Activated naive CD8-positive, alpha-beta T cell treated with anti-CD3 and anti-CD28 coated beads, Interleukin-2, amount 50 U/mL, for 24 hours (primary cell): ENCODE results near the gene C17orf113.
A peak's percentile ranks its signal among the peaks of the same experiment; 100 is the strongest.
"Not testable (repeated sequence)": the region's sequence is repeated elsewhere in the genome, so short reads cannot be mapped to it uniquely, and the experiment has no call there.

ENCODE experiments used
- ATAC-seq: fragments of 150-1000 bp; cut with Tn5 transposase; one replicate; pipeline ENCODE4 v1.10.0; 2021
- DNase-seq: peaks from one replicate; pipeline ENCODE4 v3.0.0; 2021
- H3K27ac Mint-ChIP-seq: one replicate; pipeline ENCODE4 v1.8.0; 2021; ENCODE audit warnings: mild to moderate bottlenecking, mixed read lengths
- H3K27me3 Mint-ChIP-seq: one replicate; pipeline ENCODE4 v1.8.0; 2021; ENCODE audit warnings: mixed read lengths
- H3K36me3 Mint-ChIP-seq: one replicate; pipeline ENCODE4 v1.8.0; 2021; ENCODE audit warnings: low read depth, mixed read lengths
- H3K4me1 Mint-ChIP-seq: one replicate; pipeline ENCODE4 v1.8.0; 2021; ENCODE audit warnings: mixed read lengths
- H3K4me3 Mint-ChIP-seq: one replicate; pipeline ENCODE4 v1.8.0; 2021; ENCODE audit warnings: mild to moderate bottlenecking, moderate library complexity, mixed read lengths
- H3K9me3 Mint-ChIP-seq: one replicate; pipeline ENCODE4 v1.8.0; 2021; ENCODE audit warnings: mixed read lengths

Gene C17orf113

GRCh38 chr17:42018988-42019387 is 31.4 kb downstream of the C17orf113 start:
- ATAC-seq (no peak), DNase-seq (no peak)
- H3K27me3 Mint-ChIP-seq, result no peaks in the 10 kb centered on the region
- no peak overlapping the region for H3K27ac Mint-ChIP-seq
- H3K9me3 Mint-ChIP-seq, result peaks cover 3% of the 10 kb centered on the region
- peak overlapping the region; percentile 96 for H3K4me3 Mint-ChIP-seq
- H3K4me1 Mint-ChIP-seq, result peaks cover 56% of the 10 kb centered on the region
- H3K36me3 Mint-ChIP-seq, result peaks cover 23% of the 10 kb centered on the region

GRCh38 chr17:42018339-42018738 is 32.1 kb downstream of the C17orf113 start:
- Mint-ChIP-seq H3K27me3 (no peaks in the 10 kb centered on the region), H3K27ac (peak overlapping the region; percentile 99), H3K9me3 (peaks cover 3% of the 10 kb centered on the region), H3K36me3 (peaks cover 25% of the 10 kb centered on the region), H3K4me3 (peak overlapping the region; percentile 96), H3K4me1 (peaks cover 58% of the 10 kb centered on the region)
- DNase-seq (no peak), ATAC-seq (no peak)

- ATAC-seq (peak; percentile 5), DNase-seq (peak; percentile 28)
- Mint-ChIP-seq H3K36me3 (peaks cover 28% of the 10 kb centered on the region), H3K9me3 (peaks cover 3% of the 10 kb centered on the region), H3K27me3 (no peaks in the 10 kb centered on the region), H3K4me1 (peaks cover 61% of the 10 kb centered on the region), H3K27ac (peak overlapping the region; percentile 99), H3K4me3 (peak overlapping the region; percentile 96)
These were observed 32.6 kb downstream of the C17orf113 start for GRCh38 chr17:42017866-42018200.

GRCh38 chr17:42016941-42017865 is 33.2 kb downstream of the C17orf113 start, which contains the start of gene DNAJC7:
TSS of gene DNAJC7 (minus strand) at chr17:42017439. CDS start at chr17:42017416, 23 bp downstream.
- peak; percentile 92 for ATAC-seq
- Mint-ChIP-seq H3K9me3 (peaks cover 3% of the 10 kb centered on the region), H3K36me3 (peaks cover 26% of the 10 kb centered on the region), H3K27ac (peak within 1 kb of the TSS; percentile 99), H3K27me3 (no peaks in the 10 kb centered on the region), H3K4me1 (peaks cover 65% of the 10 kb centered on the region), H3K4me3 (peak within 1 kb of the TSS; percentile 96)
- peak; percentile 91 for DNase-seq

- peaks cover 3% of the 10 kb centered on the region for H3K9me3 Mint-ChIP-seq
- peaks cover 23% of the 10 kb centered on the region for H3K36me3 Mint-ChIP-seq
- peak overlapping the region; percentile 96 for H3K4me3 Mint-ChIP-seq
- DNase-seq (no peak), ATAC-seq (no peak)
- H3K27me3 Mint-ChIP-seq, result no peaks in the 10 kb centered on the region
- peaks cover 71% of the 10 kb centered on the region for H3K4me1 Mint-ChIP-seq
- H3K27ac Mint-ChIP-seq, result peak overlapping the region; percentile 99
These were observed 34.0 kb downstream of the C17orf113 start for GRCh38 chr17:42016411-42016831.

- peaks cover 69% of the 10 kb centered on the region for H3K4me1 Mint-ChIP-seq
- not testable (repeated sequence) for ATAC-seq, H3K9me3 Mint-ChIP-seq, H3K27ac Mint-ChIP-seq, DNase-seq, H3K27me3 Mint-ChIP-seq, H3K4me3 Mint-ChIP-seq
- H3K36me3 Mint-ChIP-seq, result peaks cover 27% of the 10 kb centered on the region
These were observed 36.7 kb downstream of the C17orf113 start for GRCh38 chr17:42013740-42014139.

GRCh38 chr17:42012363-42012762 is 38.0 kb downstream of the C17orf113 start:
- H3K4me3 Mint-ChIP-seq, H3K27me3 Mint-ChIP-seq, ATAC-seq, H3K9me3 Mint-ChIP-seq, DNase-seq, H3K27ac Mint-ChIP-seq: not testable (repeated sequence)
- Mint-ChIP-seq H3K36me3 (peaks cover 27% of the 10 kb centered on the region), H3K4me1 (peaks cover 58% of the 10 kb centered on the region)

GRCh38 chr17:42010898-42011516 is 39.4 kb downstream of the C17orf113 start:
- Mint-ChIP-seq H3K4me1 (peaks cover 53% of the 10 kb centered on the region), H3K27ac (no peak overlapping the region), H3K4me3 (no peak overlapping the region), H3K9me3 (no peaks in the 10 kb centered on the region), H3K27me3 (no peaks in the 10 kb centered on the region), H3K36me3 (peaks cover 23% of the 10 kb centered on the region)
- ATAC-seq, result no peak
- DNase-seq, result no peak

- H3K36me3 Mint-ChIP-seq, result peaks cover 19% of the 10 kb centered on the region
- H3K27me3 Mint-ChIP-seq, H3K4me3 Mint-ChIP-seq, ATAC-seq, DNase-seq, H3K9me3 Mint-ChIP-seq, H3K27ac Mint-ChIP-seq: not testable (repeated sequence)
- H3K4me1 Mint-ChIP-seq, result peaks cover 50% of the 10 kb centered on the region
These were observed 40.1 kb downstream of the C17orf113 start for GRCh38 chr17:42010266-42010680.

- no peak for ATAC-seq
- Mint-ChIP-seq H3K36me3 (peaks cover 18% of the 10 kb centered on the region), H3K9me3 (no peaks in the 10 kb centered on the region), H3K27ac (no peak overlapping the region), H3K4me1 (peaks cover 45% of the 10 kb centered on the region), H3K4me3 (no peak overlapping the region), H3K27me3 (no peaks in the 10 kb centered on the region)
- DNase-seq, result no peak
These were observed 41.2 kb downstream of the C17orf113 start for GRCh38 chr17:42009170-42009569.

GRCh38 chr17:42005166-42005565 is 45.2 kb downstream of the C17orf113 start:
- ATAC-seq, result no peak
- peak overlapping the region; percentile 37 for H3K27ac Mint-ChIP-seq
- no peak for DNase-seq
- H3K9me3 Mint-ChIP-seq, result no peaks in the 10 kb centered on the region
- no peaks in the 10 kb centered on the region for H3K27me3 Mint-ChIP-seq
- peaks cover 19% of the 10 kb centered on the region for H3K4me1 Mint-ChIP-seq
- peaks cover 32% of the 10 kb centered on the region for H3K36me3 Mint-ChIP-seq
- H3K4me3 Mint-ChIP-seq, result no peak overlapping the region

- ATAC-seq (no peak), DNase-seq (no peak)
- H3K27ac Mint-ChIP-seq, result no peak overlapping the region
- H3K27me3 Mint-ChIP-seq, result no peaks in the 10 kb centered on the region
- H3K9me3 Mint-ChIP-seq, result no peaks in the 10 kb centered on the region
- H3K36me3 Mint-ChIP-seq, result peaks cover 35% of the 10 kb centered on the region
- peaks cover 11% of the 10 kb centered on the region for H3K4me1 Mint-ChIP-seq
- no peak overlapping the region for H3K4me3 Mint-ChIP-seq
These were observed 47.6 kb downstream of the C17orf113 start for GRCh38 chr17:42002792-42003301.

GRCh38 chr17:42002175-42002791 is 48.1 kb downstream of the C17orf113 start:
- H3K27ac Mint-ChIP-seq, result no peak overlapping the region
- peaks cover 13% of the 10 kb centered on the region for H3K4me1 Mint-ChIP-seq
- no peak for ATAC-seq
- no peaks in the 10 kb centered on the region for H3K9me3 Mint-ChIP-seq
- DNase-seq, result no peak
- H3K36me3 Mint-ChIP-seq, result peaks cover 36% of the 10 kb centered on the region
- no peak overlapping the region for H3K4me3 Mint-ChIP-seq
- no peaks in the 10 kb centered on the region for H3K27me3 Mint-ChIP-seq

- H3K4me3 Mint-ChIP-seq, result no peak overlapping the region
- peaks cover 38% of the 10 kb centered on the region for H3K36me3 Mint-ChIP-seq
- H3K9me3 Mint-ChIP-seq, result no peaks in the 10 kb centered on the region
- ATAC-seq, result no peak
- DNase-seq, result no peak
- H3K27me3 Mint-ChIP-seq, result no peaks in the 10 kb centered on the region
- H3K4me1 Mint-ChIP-seq, result peaks cover 14% of the 10 kb centered on the region
- H3K27ac Mint-ChIP-seq, result no peak overlapping the region
These were observed 48.7 kb downstream of the C17orf113 start for GRCh38 chr17:42001729-42002128.
